Esophagus muscularis mucosa (tissue), 4 donors: Measurements from ENCODE around the gene ADK. TPM values are rescaled to one million over a fixed set of nuclear protein-coding genes. Genes with fewer than 3 reads are reported as not detected.
"Not testable (repeated sequence)": the region's sequence is repeated elsewhere in the genome, so short reads cannot be mapped to it uniquely, and the experiment has no call there.

ENCODE experiments used
- DNase-seq: peaks from one replicate; pipeline ENCODE4 v3.0.0-alpha.2; 2017; ENCODE audit errors: extremely low spot score
- H3K27ac ChIP-seq, 4 donors: fragments of 200-600 bp; sonication (generic); replicated peaks in 1 of 4; 1 replicate in 3 of 4; 2 replicates in 1 of 4; pipeline ENCODE4 v1.5.1; 2016 to 2019; ENCODE audit warnings: mild to moderate bottlenecking in 1 of 4
- H3K27me3 ChIP-seq, 4 donors: fragments of 200-600 bp; sonication (generic); one replicate each; pipeline versions ENCODE4 v1.5.1 to v1.6.0; 2016 to 2019
- H3K36me3 ChIP-seq, 4 donors: fragments of 200-600 bp; sonication (generic); one replicate each; pipeline ENCODE4 v1.5.1; 2016 to 2019
- H3K4me1 ChIP-seq, 4 donors: fragments of 200-600 bp; sonication (generic); one replicate each; pipeline ENCODE4 v1.5.1; 2016 to 2019
- H3K4me3 ChIP-seq, 4 donors: fragments of 200-600 bp; sonication (generic); 1 replicate in 2 of 4; 2 replicates in 2 of 4; pipeline ENCODE4 v1.5.1; 2016 to 2019; ENCODE audit warnings: mild to moderate bottlenecking in 4 of 4, moderate library complexity in 1 of 4
- H3K9me3 ChIP-seq, 4 donors: fragments of 200-600 bp; sonication (generic); 1 replicate in 3 of 4; 2 replicates in 1 of 4; pipeline ENCODE4 v1.5.1; 2016 to 2019
- CTCF ChIP-seq, 3 experiments: fragments of 200-600 bp in 2 of 3; fragments of 450-650 bp in 1 of 3; sonication (generic) in 2 of 3; IDR thresholded peaks; one replicate each; pipeline ENCODE4 v1.5.1; 2017 to 2019; ENCODE audit warnings: antibody characterized with exemption in 3 of 3, mild to moderate bottlenecking in 2 of 3, moderate library complexity in 1 of 3
- EP300 ChIP-seq: sonication (generic); formaldehyde crosslinking; IDR thresholded peaks from one replicate; pipeline ENCODE4 v1.6.1; 2017; ENCODE audit warnings: antibody characterized with exemption
- POLR2A ChIP-seq: fragments of 450-650 bp; IDR thresholded peaks from one replicate; pipeline ENCODE4 v1.6.1; 2017; ENCODE audit warnings: antibody characterized with exemption, moderate library complexity, mild to moderate bottlenecking, low read depth
- POLR2AphosphoS5 ChIP-seq, 2 donors: sonication (generic); formaldehyde crosslinking; IDR thresholded peaks; one replicate each; pipeline ENCODE4 v1.6.1; 2017; ENCODE audit warnings: antibody characterized with exemption in 2 of 2
- WGBS: methylation state at CpG from one replicate; pipeline ENCODE4 v1.1.5; 2018; 5-methylcytosine and 5-hydroxymethylcytosine counted together
- intact Hi-C: fragments of 100-400 bp; cut with DNase I; formaldehyde crosslinking; loops from one replicate; pipeline ENCODE4 v1.15.1; 2023
- total RNA-seq, 4 donors: library from RNA; depleted of rRNA; stranded (reverse); fragments of >200 nt; gene quantifications; one replicate each; pipeline versions ENCODE4 v1.1.0 to v1.2.1, GENCODE V29; 2016

Gene ADK
- total RNA-seq, 4 donors from 2014 or later: 20.2 to 23.3 (median 21.2) TPM

DNA sequence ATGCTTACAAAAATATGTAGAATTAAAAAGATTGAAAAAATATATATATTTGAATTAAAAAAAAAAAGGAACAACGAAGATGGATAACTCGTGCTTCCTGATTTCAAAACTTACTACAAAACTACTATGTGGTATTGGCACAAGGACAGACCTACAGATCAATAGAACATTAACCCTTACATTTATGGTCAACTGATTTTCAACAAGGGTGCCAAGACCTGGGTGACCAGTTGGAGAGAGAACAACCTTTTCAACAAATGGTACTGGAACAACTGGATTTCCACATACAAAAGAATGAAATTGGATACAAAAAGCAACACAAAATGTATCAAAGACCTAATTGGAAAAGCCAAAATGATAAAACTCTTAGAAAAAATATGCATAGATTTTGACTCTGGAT lies 10.5 kb upstream of the ADK start:
- H3K27ac ChIP-seq: no peak overlapping the region
- peaks cover 12 to 32% (median 27%) of the 10 kb centered on the region in 4 donors for H3K4me1 ChIP-seq
- no peak overlapping the region for H3K4me3 ChIP-seq
- 70% methylated on average over 2 of the region's 2 CpGs for WGBS
- intact Hi-C loops: no loop called here
- TF ChIP-seq POLR2A (no peak), CTCF (IDR thresholded peaks at IDR 0.05) (no peak), POLR2AphosphoS5 (IDR thresholded peaks at IDR 0.05) (no peak)
- H3K27me3 ChIP-seq: no peaks in the 10 kb centered on the region
- H3K9me3 ChIP-seq: no peaks in the 10 kb centered on the region
- H3K36me3 ChIP-seq: peaks cover 22 to 38% (median 27%) of the 10 kb centered on the region in 4 donors
- DNase-seq: no peak

DNA sequence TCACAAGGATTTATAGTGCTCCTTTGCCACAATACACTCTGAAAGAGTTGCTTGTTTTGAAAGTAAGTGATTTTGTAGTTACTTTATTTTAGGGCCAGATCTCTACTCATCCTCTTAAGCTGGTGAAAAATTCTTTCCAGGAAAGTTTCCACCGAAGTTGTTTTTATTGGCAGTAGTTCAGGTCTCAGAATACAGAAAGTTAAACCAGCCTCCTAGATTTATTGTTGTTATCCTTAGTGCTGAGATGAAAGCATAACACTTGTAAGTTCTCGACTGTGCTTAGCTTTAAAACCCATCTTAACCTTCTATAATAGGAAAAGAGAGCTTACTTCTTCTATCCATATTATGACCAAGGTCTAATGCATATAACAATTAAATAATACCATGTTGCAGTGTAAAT lies 5.9 kb upstream of the ADK start:
- intact Hi-C loops: no loop called here
- TF ChIP-seq CTCF (IDR thresholded peaks at IDR 0.05): no peak
- no peak for TF ChIP-seq POLR2A
- TF ChIP-seq POLR2AphosphoS5 (IDR thresholded peaks at IDR 0.05): no peak
- TF ChIP-seq EP300: no peak
- H3K4me3 ChIP-seq: peak overlapping the region in 1 of 4 donors; percentile 15
- 6% methylated on average over 2 of the region's 2 CpGs for WGBS
- peaks cover 0 to 6% (median 1%) of the 10 kb centered on the region in 4 donors for H3K36me3 ChIP-seq
- H3K4me1 ChIP-seq: peaks cover 25 to 76% (median 58%) of the 10 kb centered on the region in 4 donors
- no peaks in the 10 kb centered on the region for H3K27me3 ChIP-seq
- no peaks in the 10 kb centered on the region for H3K9me3 ChIP-seq
- no peak for DNase-seq
- peak overlapping the region in 3 of 4 donors; percentile 35 to 70 (median 57) for H3K27ac ChIP-seq

GRCh38 chr10:74146980-74147379 lies 4.0 kb upstream of the ADK start:
- intact Hi-C loops, H3K36me3 ChIP-seq, H3K27me3 ChIP-seq, DNase-seq, H3K4me3 ChIP-seq, H3K9me3 ChIP-seq: not testable (repeated sequence)
- Histone ChIP-seq H3K4me1 (peaks cover 31 to 81% (median 63%) of the 10 kb centered on the region in 4 donors), H3K27ac (peak overlapping the region in 2 of 4 donors; percentile 5 to 7)
- 97% methylated on average over 10 of the region's 10 CpGs for whole genome bisulfite sequencing

GRCh38 chr10:74150204-74150989 lies 624 bp upstream of the ADK start, which contains the start of gene AP3M1:
AP3M1 (minus strand) TSS chr10:74150828; CDS start chr10:74138379, 12,449 bp downstream.
- Histone ChIP-seq H3K9me3 (no peaks in the 10 kb centered on the region), H3K4me3 (peak within 1 kb of the TSS; percentile 72 to 91 (median 78)), H3K4me1 (peaks cover 39 to 74% (median 61%) of the 10 kb centered on the region in 4 donors), H3K36me3 (peaks cover 0 to 5% (median 1%) of the 10 kb centered on the region in 4 donors), H3K27ac (peak within 1 kb of the TSS; percentile 83 to 94 (median 91)), H3K27me3 (no peaks in the 10 kb centered on the region)
- no peak for TF ChIP-seq EP300
- 0% methylated on average over 21 of the region's 32 CpGs for WGBS
- DNase-seq: peak; percentile 94
- intact Hi-C loops: no loop called here

DNA sequence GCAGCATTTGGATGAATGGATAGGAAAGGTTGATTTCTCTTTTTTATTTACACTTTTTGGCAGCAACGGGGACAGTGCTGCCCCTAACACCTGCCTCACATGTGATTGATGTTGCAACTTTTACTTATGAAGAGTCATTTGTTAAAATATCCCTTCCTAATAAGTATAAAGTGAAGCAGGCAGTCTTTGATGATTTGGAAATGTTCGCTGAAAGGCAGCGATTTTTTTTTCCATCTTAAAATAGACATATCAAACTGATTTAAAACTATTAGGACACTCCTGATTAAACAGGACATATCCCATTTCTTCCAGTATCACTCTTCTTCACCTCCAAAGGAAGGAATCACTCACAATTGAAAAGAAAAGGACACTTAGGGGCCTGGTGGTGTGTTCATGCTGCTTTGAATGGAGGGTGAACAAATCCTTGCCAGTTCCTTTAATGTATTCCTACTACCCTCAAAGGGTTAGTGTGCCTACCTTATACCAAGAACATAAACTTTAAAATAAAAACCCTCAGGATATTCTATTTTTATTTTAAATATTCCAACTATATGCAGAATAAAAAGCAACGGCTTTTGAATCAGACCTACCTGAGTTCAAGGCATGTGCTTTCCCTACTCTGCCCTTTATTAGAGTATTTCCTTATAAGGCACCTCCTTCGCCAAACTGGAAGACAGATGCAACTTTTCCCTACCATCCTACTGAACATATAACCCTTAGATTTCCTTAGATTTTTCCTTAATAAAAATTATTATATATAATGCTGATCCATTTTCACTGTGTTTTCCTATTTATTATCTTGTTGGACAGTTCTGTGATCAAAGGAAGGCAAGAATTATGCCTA lies 1.1 kb downstream of the ADK start:
- no peak for DNase-seq
- H3K4me1 ChIP-seq: peaks cover 43 to 70% (median 60%) of the 10 kb centered on the region in 4 donors
- no peak for TF ChIP-seq EP300
- no peak for TF ChIP-seq CTCF (IDR thresholded peaks at IDR 0.05)
- TF ChIP-seq POLR2A: no peak
- no peak for TF ChIP-seq POLR2AphosphoS5 (IDR thresholded peaks at IDR 0.05)
- H3K27me3 ChIP-seq: no peaks in the 10 kb centered on the region
- 23% methylated on average over 5 of the region's 5 CpGs for WGBS
- H3K9me3 ChIP-seq: no peaks in the 10 kb centered on the region
- intact Hi-C loops: no loop called here
- H3K36me3 ChIP-seq: peaks cover 0 to 2% (median under 1%) of the 10 kb centered on the region in 4 donors
- H3K4me3 ChIP-seq: peak overlapping the region; percentile 72 to 91 (median 78)
- peak overlapping the region; percentile 83 to 94 (median 91) for H3K27ac ChIP-seq
